Activated T-helper 1 cell treated with Interleukin-2 at 50 U/mL for 16 hours (primary cell): ENCODE results near the gene PRDX3.

Source experiments
- DNase-seq: peaks from one replicate; pipeline ENCODE4 v3.0.0-alpha.2; 2020; ENCODE audit warnings: low read depth

PRDX3 gene

GRCh38 chr10:119129721-119130120, 48.9 kb downstream of the PRDX3 start:
- no peak for DNase-seq

- DNase-seq = no peak
Observed at GRCh38 chr10:119125942-119126341, 52.7 kb downstream of the PRDX3 start.

- no peak for DNase-seq
Observed at GRCh38 chr10:119120875-119121274, 57.7 kb downstream of the PRDX3 start.

GRCh38 chr10:119120413-119120867, 58.2 kb downstream of the PRDX3 start:
- no peak for DNase-seq

- DNase-seq = no peak
Observed at GRCh38 chr10:119119400-119119799, 59.2 kb downstream of the PRDX3 start.

- no peak for DNase-seq
Observed at GRCh38 chr10:119118231-119118630, 60.4 kb downstream of the PRDX3 start.
